ENCODE data around the gene PPP1R26.

PPP1R26 gene

DNA sequence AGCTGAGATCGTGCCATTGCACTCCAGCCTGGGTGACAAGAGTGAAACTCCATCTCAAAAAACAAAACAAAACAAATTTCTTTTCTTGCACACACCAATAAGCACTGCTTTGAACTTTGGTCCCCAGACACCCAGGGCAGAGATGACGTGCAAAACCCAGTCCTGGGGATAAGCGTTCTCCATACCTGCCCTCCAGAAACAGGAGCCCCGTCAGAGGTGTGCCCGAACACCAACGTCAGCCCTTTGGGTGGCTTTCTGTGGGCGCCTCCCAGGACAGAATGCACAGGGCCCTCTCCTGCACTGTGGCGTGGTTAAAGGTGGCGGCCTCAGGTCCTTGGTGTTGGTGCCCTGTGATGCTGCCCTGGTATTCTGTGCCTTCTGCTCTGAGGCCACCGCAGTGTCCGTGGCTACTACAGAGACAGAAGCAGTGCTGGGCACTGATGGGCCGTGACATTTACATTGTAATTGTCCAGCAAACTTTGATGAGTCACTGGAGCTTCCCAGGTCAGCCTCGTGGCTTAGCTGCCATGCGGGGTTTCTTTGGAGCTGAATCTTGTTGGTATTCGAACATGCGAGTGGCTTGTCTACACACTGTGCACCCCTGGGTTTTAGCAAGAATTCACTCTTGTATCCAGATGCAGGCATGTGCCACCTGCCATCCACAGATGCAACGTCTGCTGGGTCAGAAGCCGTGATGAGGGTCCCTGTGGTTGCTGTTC is 9.8 kb downstream of the PPP1R26 start:
- H3K4me2 ChIP-seq (ENCODE audit: low read depth, low read length, poor library complexity, severe bottlenecking): no peak overlapping the region
- H3K4me3 ChIP-seq (ENCODE audit: insufficient read depth, low read length, poor library complexity, severe bottlenecking): no peak overlapping the region
- no peaks in the 10 kb centered on the region for H3K36me3 ChIP-seq (ENCODE audit: low read length)

GRCh38 chr9:135490166-135490870 is 10.7 kb downstream of the PPP1R26 start:
- Histone ChIP-seq H2AFZ (ENCODE audit: low read depth, low read length, severe bottlenecking) (no peak overlapping the region), H3K4me3 (ENCODE audit: insufficient read depth, low read length, poor library complexity, severe bottlenecking) (no peak overlapping the region), H3K27me3 (ENCODE audit: low read length) (no peaks in the 10 kb centered on the region), H4K20me1 (ENCODE audit: low read depth, low read length) (no peaks in the 10 kb centered on the region), H3K36me3 (ENCODE audit: low read length) (no peaks in the 10 kb centered on the region), H3K4me2 (ENCODE audit: low read depth, low read length, poor library complexity, severe bottlenecking) (no peak overlapping the region), H3K27ac (ENCODE audit: low read depth, low read length) (no peak overlapping the region), H3K9ac (ENCODE audit: low read length) (no peak overlapping the region), H3K9me2 (replicated peaks; ENCODE audit: insufficient read depth, low read length) (no peaks in the 10 kb centered on the region), H3K79me2 (ENCODE audit: insufficient read depth, low read length) (no peaks in the 10 kb centered on the region), H3F3A (ENCODE audit: insufficient read depth) (no peaks in the 10 kb centered on the region), H3K9me3 (ENCODE audit: insufficient read depth, low read length) (no peaks in the 10 kb centered on the region)
- no peak for TF ChIP-seq EZH2phosphoT487 (conservative IDR thresholded peaks at IDR 0.05; ENCODE audit: low read length)
- TF ChIP-seq, protein P1, sequence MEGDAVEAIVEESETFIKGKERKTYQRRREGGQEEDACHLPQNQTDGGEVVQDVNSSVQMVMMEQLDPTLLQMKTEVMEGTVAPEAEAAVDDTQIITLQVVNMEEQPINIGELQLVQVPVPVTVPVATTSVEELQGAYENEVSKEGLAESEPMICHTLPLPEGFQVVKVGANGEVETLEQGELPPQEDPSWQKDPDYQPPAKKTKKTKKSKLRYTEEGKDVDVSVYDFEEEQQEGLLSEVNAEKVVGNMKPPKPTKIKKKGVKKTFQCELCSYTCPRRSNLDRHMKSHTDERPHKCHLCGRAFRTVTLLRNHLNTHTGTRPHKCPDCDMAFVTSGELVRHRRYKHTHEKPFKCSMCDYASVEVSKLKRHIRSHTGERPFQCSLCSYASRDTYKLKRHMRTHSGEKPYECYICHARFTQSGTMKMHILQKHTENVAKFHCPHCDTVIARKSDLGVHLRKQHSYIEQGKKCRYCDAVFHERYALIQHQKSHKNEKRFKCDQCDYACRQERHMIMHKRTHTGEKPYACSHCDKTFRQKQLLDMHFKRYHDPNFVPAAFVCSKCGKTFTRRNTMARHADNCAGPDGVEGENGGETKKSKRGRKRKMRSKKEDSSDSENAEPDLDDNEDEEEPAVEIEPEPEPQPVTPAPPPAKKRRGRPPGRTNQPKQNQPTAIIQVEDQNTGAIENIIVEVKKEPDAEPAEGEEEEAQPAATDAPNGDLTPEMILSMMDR (IDR thresholded peaks at IDR 0.05; ENCODE audit: insufficient read depth, low read length, poor library complexity, severe bottlenecking): no peak

More for the DNA sequence above, 9.8 kb downstream of the PPP1R26 start:
- Histone ChIP-seq H3K9me3 (ENCODE audit: insufficient read depth, low read length) (no peaks in the 10 kb centered on the region), H3K27me3 (ENCODE audit: low read length) (no peaks in the 10 kb centered on the region), H3K79me2 (ENCODE audit: insufficient read depth, low read length) (no peaks in the 10 kb centered on the region), H3K9ac (ENCODE audit: low read length) (no peak overlapping the region), H3F3A (ENCODE audit: insufficient read depth) (no peaks in the 10 kb centered on the region), H4K20me1 (ENCODE audit: low read depth, low read length) (no peaks in the 10 kb centered on the region), H3K9me2 (replicated peaks; ENCODE audit: insufficient read depth, low read length) (no peaks in the 10 kb centered on the region), H3K27ac (ENCODE audit: low read depth, low read length) (no peak overlapping the region), H2AFZ (ENCODE audit: low read depth, low read length, severe bottlenecking) (no peak overlapping the region)
- TF ChIP-seq EZH2phosphoT487 (conservative IDR thresholded peaks at IDR 0.05; ENCODE audit: low read length): no peak
- TF ChIP-seq, protein P1 (IDR thresholded peaks at IDR 0.05; ENCODE audit: insufficient read depth, low read length, poor library complexity, severe bottlenecking): no peak

DNA sequence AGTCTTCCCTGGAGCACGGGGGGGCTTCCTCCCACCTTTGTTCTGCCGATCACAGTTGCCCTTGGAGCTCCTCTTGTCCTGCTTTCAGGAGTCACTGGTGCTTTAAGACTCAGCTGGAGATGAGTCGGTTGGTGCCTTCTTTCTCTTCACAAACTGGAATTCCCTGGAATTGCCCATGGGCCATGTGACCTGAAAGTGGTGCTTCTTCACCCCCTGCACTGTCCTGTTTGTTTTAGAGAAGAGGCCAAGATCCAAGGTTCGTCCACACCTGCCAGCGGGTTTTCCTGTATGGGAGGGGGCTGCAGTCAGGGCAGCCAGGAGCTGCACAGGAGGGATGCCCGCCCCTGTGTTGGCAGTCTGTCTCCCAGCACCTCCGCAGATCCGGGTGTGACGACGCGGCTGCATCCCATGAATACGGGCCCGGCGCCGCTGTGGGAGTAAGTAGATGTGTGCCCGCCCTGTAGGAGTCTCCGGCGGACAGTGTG is 11.4 kb downstream of the PPP1R26 start:
- Histone ChIP-seq H3K36me3 (ENCODE audit: low read length) (no peaks in the 10 kb centered on the region), H3F3A (ENCODE audit: insufficient read depth) (no peaks in the 10 kb centered on the region), H3K4me3 (ENCODE audit: insufficient read depth, low read length, poor library complexity, severe bottlenecking) (no peak overlapping the region), H3K4me2 (ENCODE audit: low read depth, low read length, poor library complexity, severe bottlenecking) (no peak overlapping the region), H3K9me3 (ENCODE audit: insufficient read depth, low read length) (no peaks in the 10 kb centered on the region), H3K27me3 (ENCODE audit: low read length) (no peaks in the 10 kb centered on the region), H4K20me1 (ENCODE audit: low read depth, low read length) (no peaks in the 10 kb centered on the region), H3K9me2 (replicated peaks; ENCODE audit: insufficient read depth, low read length) (no peaks in the 10 kb centered on the region), H3K79me2 (ENCODE audit: insufficient read depth, low read length) (no peaks in the 10 kb centered on the region), H3K9ac (ENCODE audit: low read length) (no peak overlapping the region), H3K27ac (ENCODE audit: low read depth, low read length) (no peak overlapping the region), H2AFZ (ENCODE audit: low read depth, low read length, severe bottlenecking) (no peak overlapping the region)
- TF ChIP-seq, protein P1 (IDR thresholded peaks at IDR 0.05; ENCODE audit: insufficient read depth, low read length, poor library complexity, severe bottlenecking): no peak
- no peak for TF ChIP-seq EZH2phosphoT487 (conservative IDR thresholded peaks at IDR 0.05; ENCODE audit: low read length)
